Fibroblast of the aortic adventitia (primary cell): ENCODE data around the gene PI3. TPM values are rescaled to one million over a fixed set of nuclear protein-coding genes. Genes with fewer than 3 reads are reported as not detected.
"Not testable (repeated sequence)": the region's sequence is repeated elsewhere in the genome, so short reads cannot be mapped to it uniquely, and the experiment has no call there.

Experiments used
- DNase-seq: peaks from one replicate; pipeline ENCODE4 v3.0.0-alpha.2; 2010; ENCODE audit warnings: low read depth
- H3K4me3 ChIP-seq: 2 replicates; pipeline ENCODE4 v1.5.1; 2011; ENCODE audit warnings: low read depth, mild to moderate bottlenecking, control low read depth, low read length, moderate library complexity
- CTCF ChIP-seq: IDR thresholded peaks from 2 replicates; pipeline ENCODE4 v1.5.1; 2011; ENCODE audit warnings: mild to moderate bottlenecking, low read length, control low read depth, inconsistent platforms; ENCODE audit not compliant: insufficient read depth
- total RNA-seq: library from RNA; depleted of rRNA; stranded (reverse); fragments of >200 nt; gene quantifications from 2 replicates; pipeline ENCODE4 v1.2.3, GENCODE V29; 2012; ENCODE audit warnings: low replicate concordance

Gene PI3
- total RNA-seq, 1 donor = not detected

- DNase-seq = no peak
- no peak for TF ChIP-seq CTCF
- H3K4me3 ChIP-seq = no peak overlapping the region
Measured at GRCh38 chr20:45149062-45149461, 25.6 kb upstream of the PI3 start.

- no peak for DNase-seq
- no peak for TF ChIP-seq CTCF
- H3K4me3 ChIP-seq = no peak overlapping the region
Measured at GRCh38 chr20:45152405-45152804, 22.3 kb upstream of the PI3 start.

- peak; percentile 29 for DNase-seq
- no peak for TF ChIP-seq CTCF
- H3K4me3 ChIP-seq = no peak overlapping the region
Measured at GRCh38 chr20:45153147-45153546, 21.6 kb upstream of the PI3 start.

GRCh38 chr20:45153752-45154151, 20.9 kb upstream of the PI3 start:
- no peak overlapping the region for H3K4me3 ChIP-seq
- no peak for TF ChIP-seq CTCF
- DNase-seq = no peak

GRCh38 chr20:45154183-45154582, 20.5 kb upstream of the PI3 start:
- no peak for TF ChIP-seq CTCF
- peak; percentile 13 for DNase-seq
- no peak overlapping the region for H3K4me3 ChIP-seq

GRCh38 chr20:45154794-45155193, 19.9 kb upstream of the PI3 start:
- not testable (repeated sequence) for H3K4me3 ChIP-seq, DNase-seq

- H3K4me3 ChIP-seq = no peak overlapping the region
- TF ChIP-seq CTCF = no peak
- DNase-seq = no peak
Measured at GRCh38 chr20:45156713-45157112, 18.0 kb upstream of the PI3 start.

GRCh38 chr20:45157962-45158361, 16.7 kb upstream of the PI3 start:
- TF ChIP-seq CTCF = no peak
- peak; percentile 88 for DNase-seq
- H3K4me3 ChIP-seq = no peak overlapping the region
